ENCODE measurements around the gene BECN2. TPM values are rescaled to one million over a fixed set of nuclear protein-coding genes. Genes with fewer than 3 reads are reported as not detected.
"Not testable (repeated sequence)": the region's sequence is repeated elsewhere in the genome, so short reads cannot be mapped to it uniquely, and the experiment has no call there.

BECN2 gene
- total RNA-seq, 1 donor from 2014 or later = not detected

- Mint-ChIP-seq H3K27ac (ENCODE audit: unreplicated experiment) (peak overlapping the region; percentile 66), H3K4me1 (ENCODE audit: unreplicated experiment) (no peaks in the 10 kb centered on the region), H3K4me3 (ENCODE audit: unreplicated experiment) (no peak overlapping the region), H3K9me3 (ENCODE audit: unreplicated experiment) (no peaks in the 10 kb centered on the region), H3K36me3 (ENCODE audit: low read depth, unreplicated experiment) (no peaks in the 10 kb centered on the region), H3K27me3 (ENCODE audit: unreplicated experiment) (no peaks in the 10 kb centered on the region)
- peak; percentile 62 for DNase-seq (ENCODE audit: low spot score)
- TF ChIP-seq CTCF (IDR thresholded peaks at IDR 0.05; ENCODE audit: unreplicated experiment) = no peak
Measured at GRCh38 chr1:241972703-241973369, 15.3 kb downstream of the BECN2 start.

- Mint-ChIP-seq H3K27ac (ENCODE audit: unreplicated experiment) (no peak overlapping the region), H3K36me3 (ENCODE audit: low read depth, unreplicated experiment) (no peaks in the 10 kb centered on the region), H3K27me3 (ENCODE audit: unreplicated experiment) (no peaks in the 10 kb centered on the region), H3K9me3 (ENCODE audit: unreplicated experiment) (no peaks in the 10 kb centered on the region), H3K4me1 (ENCODE audit: unreplicated experiment) (no peaks in the 10 kb centered on the region), H3K4me3 (ENCODE audit: unreplicated experiment) (no peak overlapping the region)
- no peak for TF ChIP-seq CTCF (IDR thresholded peaks at IDR 0.05; ENCODE audit: unreplicated experiment)
- DNase-seq (ENCODE audit: low spot score) = no peak
Measured at GRCh38 chr1:241976229-241976628, 18.7 kb downstream of the BECN2 start.

- DNase-seq (ENCODE audit: low spot score) = no peak
- Mint-ChIP-seq H3K4me3 (ENCODE audit: unreplicated experiment) (no peak overlapping the region), H3K4me1 (ENCODE audit: unreplicated experiment) (no peaks in the 10 kb centered on the region), H3K27me3 (ENCODE audit: unreplicated experiment) (no peaks in the 10 kb centered on the region), H3K9me3 (ENCODE audit: unreplicated experiment) (no peaks in the 10 kb centered on the region), H3K27ac (ENCODE audit: unreplicated experiment) (no peak overlapping the region), H3K36me3 (ENCODE audit: low read depth, unreplicated experiment) (no peaks in the 10 kb centered on the region)
- no peak for TF ChIP-seq CTCF (IDR thresholded peaks at IDR 0.05; ENCODE audit: unreplicated experiment)
Measured at GRCh38 chr1:241979071-241979470, 21.5 kb downstream of the BECN2 start.

GRCh38 chr1:241979926-241980325 lies 22.4 kb downstream of the BECN2 start:
- no peak for DNase-seq (ENCODE audit: low spot score)
- no peaks in the 10 kb centered on the region for H3K27me3 Mint-ChIP-seq (ENCODE audit: unreplicated experiment)
- no peaks in the 10 kb centered on the region for H3K36me3 Mint-ChIP-seq (ENCODE audit: low read depth, unreplicated experiment)
- no peaks in the 10 kb centered on the region for H3K4me1 Mint-ChIP-seq (ENCODE audit: unreplicated experiment)
- H3K4me3 Mint-ChIP-seq (ENCODE audit: unreplicated experiment) = no peak overlapping the region
- no peak for TF ChIP-seq CTCF (IDR thresholded peaks at IDR 0.05; ENCODE audit: unreplicated experiment)
- H3K9me3 Mint-ChIP-seq (ENCODE audit: unreplicated experiment) = no peaks in the 10 kb centered on the region
- no peak overlapping the region for H3K27ac Mint-ChIP-seq (ENCODE audit: unreplicated experiment)

- Mint-ChIP-seq H3K27ac (ENCODE audit: unreplicated experiment) (no peak overlapping the region), H3K9me3 (ENCODE audit: unreplicated experiment) (no peaks in the 10 kb centered on the region), H3K4me3 (ENCODE audit: unreplicated experiment) (no peak overlapping the region), H3K27me3 (ENCODE audit: unreplicated experiment) (peaks cover 1% of the 10 kb centered on the region), H3K36me3 (ENCODE audit: low read depth, unreplicated experiment) (no peaks in the 10 kb centered on the region), H3K4me1 (ENCODE audit: unreplicated experiment) (no peaks in the 10 kb centered on the region)
- DNase-seq (ENCODE audit: low spot score) = peak; percentile 65
- peak; percentile 64 for TF ChIP-seq CTCF (IDR thresholded peaks at IDR 0.05; ENCODE audit: unreplicated experiment)
Measured at GRCh38 chr1:241985787-241986186, 28.2 kb downstream of the BECN2 start.

- not testable (repeated sequence) for H3K27me3 Mint-ChIP-seq (ENCODE audit: unreplicated experiment); H3K4me1 Mint-ChIP-seq (ENCODE audit: unreplicated experiment); H3K36me3 Mint-ChIP-seq (ENCODE audit: low read depth, unreplicated experiment); DNase-seq (ENCODE audit: low spot score); H3K27ac Mint-ChIP-seq (ENCODE audit: unreplicated experiment); H3K4me3 Mint-ChIP-seq (ENCODE audit: unreplicated experiment); H3K9me3 Mint-ChIP-seq (ENCODE audit: unreplicated experiment)
Measured at GRCh38 chr1:241988389-241988930, 30.9 kb downstream of the BECN2 start.

Data from endothelial cell (in vitro differentiated cells).